Gastrocnemius medialis (tissue), 4 donors: Measurements from ENCODE around the gene SLC1A7. TPM values are rescaled to one million over a fixed set of nuclear protein-coding genes. Genes with fewer than 3 reads are reported as not detected.

Experiments
- ATAC-seq, 2 donors: fragments of 150-250 bp; one replicate each; pipeline ENCODE4 v1.9.1; 2016
- DNase-seq, 2 donors: peaks; one replicate each; pipeline ENCODE4 v3.0.0-alpha.2; 2019
- H3K27ac ChIP-seq, 4 donors: fragments of 200-600 bp; sonication (generic); 1 replicate in 1 of 4; 2 replicates in 3 of 4; pipeline ENCODE4 v1.5.1; 2016 to 2018; ENCODE audit warnings: mild to moderate bottlenecking in 2 of 4, moderate library complexity in 1 of 4
- H3K27me3 ChIP-seq, 3 donors: fragments of 200-600 bp; sonication (generic) in 2 of 3; 1 replicate in 1 of 3; 2 replicates in 2 of 3; pipeline versions ENCODE4 v1.5.1 to v1.6.0; 2016 to 2019; ENCODE audit warnings: mild to moderate bottlenecking in 1 of 3, moderate library complexity in 1 of 3
- H3K36me3 ChIP-seq, 2 donors: fragments of 200-600 bp; sonication (generic) in 1 of 2; one replicate each; pipeline ENCODE4 v1.5.1; 2017 to 2018
- H3K4me1 ChIP-seq, 2 donors: fragments of 200-600 bp; sonication (generic) in 1 of 2; one replicate each; pipeline ENCODE4 v1.5.1; 2016 to 2017; ENCODE audit warnings: mild to moderate bottlenecking in 2 of 2
- H3K4me3 ChIP-seq, 4 donors: fragments of 200-600 bp; sonication (generic) in 3 of 4; 1 replicate in 1 of 4; 2 replicates in 3 of 4; pipeline ENCODE4 v1.5.1; 2016 to 2019; ENCODE audit warnings: mild to moderate bottlenecking in 2 of 4
- H3K9me3 ChIP-seq, 3 donors: fragments of 200-600 bp; sonication (generic) in 2 of 3; 1 replicate in 1 of 3; 2 replicates in 2 of 3; pipeline ENCODE4 v1.5.1; 2016 to 2019
- POLR2A ChIP-seq, 2 donors: fragments of 450-650 bp; IDR thresholded peaks; one replicate each; pipeline ENCODE4 v1.6.1; 2017; ENCODE audit warnings: antibody characterized with exemption in 2 of 2, mild to moderate bottlenecking in 2 of 2, moderate library complexity in 2 of 2
- in situ Hi-C, 4 donors: fragments of 200-750 bp; cut with MboI; loops; one replicate each; pipeline versions ENCODE4 v1.15.0 to v1.8.0; 2017; ENCODE audit warnings: low sequenced_read_pairs in 4 of 4
- intact Hi-C: fragments of 100-400 bp; cut with DNase I; formaldehyde crosslinking; loops from one replicate; pipeline ENCODE4 v1.15.1; 2023; ENCODE audit warnings: low total_unique reads
- total RNA-seq, 4 donors: library from RNA; depleted of rRNA; stranded (reverse); fragments of >200 nt; gene quantifications; one replicate each; pipeline versions ENCODE4 v1.1.0 to v1.2.3, GENCODE V29; 2016
- TF ChIP-seq, protein P1 (sequence below), 5 experiments: fragments of 450-650 bp in 3 of 5; fragments of 200-600 bp in 2 of 5; sonication (generic) in 2 of 5; IDR thresholded peaks in 4 of 5; conservative IDR thresholded peaks in 1 of 5; 1 replicate in 4 of 5; 2 replicates in 1 of 5; pipeline ENCODE4 v1.5.1; 2016 to 2019; ENCODE audit warnings: antibody characterized with exemption in 5 of 5, mild to moderate bottlenecking in 3 of 5, moderate library complexity in 3 of 5

SLC1A7 gene
- total RNA-seq, 4 donors from 2014 or later: 0.24 to 1.1 (median 0.25) TPM; not detected in 1

DNA sequence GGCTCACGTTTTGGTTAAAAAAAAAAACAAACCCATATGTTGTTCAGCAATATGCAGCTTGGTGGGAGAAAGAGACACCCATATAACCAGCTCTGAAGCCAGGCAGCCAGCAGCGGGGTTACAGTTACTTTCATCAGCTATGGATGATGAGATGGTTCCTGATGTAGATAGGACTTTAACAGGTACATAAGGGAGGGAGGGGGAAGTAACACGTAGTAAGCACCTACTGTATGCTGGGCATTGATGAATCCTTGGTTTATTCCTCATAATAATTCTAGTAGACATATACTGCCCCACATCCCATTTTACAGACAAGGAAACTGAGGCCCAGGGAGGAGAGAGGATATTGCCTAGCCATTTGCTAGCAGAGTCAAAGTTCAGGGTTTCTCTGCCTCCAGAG lies 2.0 kb downstream of the SLC1A7 start:
- H3K9me3 ChIP-seq: no peaks in the 10 kb centered on the region
- no peak for TF ChIP-seq POLR2A (IDR thresholded peaks at IDR 0.05)
- TF ChIP-seq, protein P1, sequence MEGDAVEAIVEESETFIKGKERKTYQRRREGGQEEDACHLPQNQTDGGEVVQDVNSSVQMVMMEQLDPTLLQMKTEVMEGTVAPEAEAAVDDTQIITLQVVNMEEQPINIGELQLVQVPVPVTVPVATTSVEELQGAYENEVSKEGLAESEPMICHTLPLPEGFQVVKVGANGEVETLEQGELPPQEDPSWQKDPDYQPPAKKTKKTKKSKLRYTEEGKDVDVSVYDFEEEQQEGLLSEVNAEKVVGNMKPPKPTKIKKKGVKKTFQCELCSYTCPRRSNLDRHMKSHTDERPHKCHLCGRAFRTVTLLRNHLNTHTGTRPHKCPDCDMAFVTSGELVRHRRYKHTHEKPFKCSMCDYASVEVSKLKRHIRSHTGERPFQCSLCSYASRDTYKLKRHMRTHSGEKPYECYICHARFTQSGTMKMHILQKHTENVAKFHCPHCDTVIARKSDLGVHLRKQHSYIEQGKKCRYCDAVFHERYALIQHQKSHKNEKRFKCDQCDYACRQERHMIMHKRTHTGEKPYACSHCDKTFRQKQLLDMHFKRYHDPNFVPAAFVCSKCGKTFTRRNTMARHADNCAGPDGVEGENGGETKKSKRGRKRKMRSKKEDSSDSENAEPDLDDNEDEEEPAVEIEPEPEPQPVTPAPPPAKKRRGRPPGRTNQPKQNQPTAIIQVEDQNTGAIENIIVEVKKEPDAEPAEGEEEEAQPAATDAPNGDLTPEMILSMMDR (IDR thresholded peaks at IDR 0.05 in 4 of 5, conservative IDR thresholded peaks at IDR 0.05 in 1 of 5): no peak
- no peaks in the 10 kb centered on the region for H3K27me3 ChIP-seq
- in situ Hi-C loops (no loop called here), intact Hi-C loops (no loop called here)
- no peak overlapping the region for H3K4me3 ChIP-seq
- peaks cover 0 to 6% of the 10 kb centered on the region in 2 donors for H3K4me1 ChIP-seq
- no peak for DNase-seq
- ATAC-seq: no peak
- H3K36me3 ChIP-seq: no peaks in the 10 kb centered on the region
- H3K27ac ChIP-seq: peak overlapping the region in 2 of 4 donors; percentile 20 to 25

DNA sequence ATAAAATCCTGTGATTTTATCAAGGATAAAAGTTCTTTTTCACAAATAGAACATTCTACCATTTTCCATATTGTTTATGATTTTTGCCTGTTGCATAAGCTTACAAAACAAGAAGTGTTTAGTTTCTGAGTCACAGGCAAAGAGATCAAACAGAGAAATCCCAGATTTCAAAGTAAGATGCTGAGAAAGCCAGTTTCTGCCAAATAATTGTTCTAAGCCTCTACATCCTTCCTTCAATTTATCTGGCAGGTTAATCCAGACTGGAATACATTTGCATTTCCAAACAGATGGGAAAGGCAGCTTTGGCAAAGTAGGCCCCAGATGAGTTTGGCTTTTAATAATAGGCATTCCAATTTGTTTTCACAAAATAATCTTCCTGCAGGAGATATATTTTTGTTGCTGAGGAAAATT lies 2.5 kb downstream of the SLC1A7 start:
- Histone ChIP-seq H3K4me1 (peaks cover 0 to 6% of the 10 kb centered on the region in 2 donors), H3K27me3 (no peaks in the 10 kb centered on the region), H3K9me3 (no peaks in the 10 kb centered on the region), H3K4me3 (no peak overlapping the region), H3K36me3 (no peaks in the 10 kb centered on the region), H3K27ac (peak overlapping the region in 3 of 4 donors; percentile 5 to 53 (median 39))
- DNase-seq (no peak), ATAC-seq (peak in 1 of 2 donors; percentile 23)
- intact Hi-C loops (no loop called here), in situ Hi-C loops (no loop called here)
- TF ChIP-seq, protein P1 (IDR thresholded peaks at IDR 0.05 in 4 of 5, conservative IDR thresholded peaks at IDR 0.05 in 1 of 5): no peak
- TF ChIP-seq POLR2A (IDR thresholded peaks at IDR 0.05): no peak

DNA sequence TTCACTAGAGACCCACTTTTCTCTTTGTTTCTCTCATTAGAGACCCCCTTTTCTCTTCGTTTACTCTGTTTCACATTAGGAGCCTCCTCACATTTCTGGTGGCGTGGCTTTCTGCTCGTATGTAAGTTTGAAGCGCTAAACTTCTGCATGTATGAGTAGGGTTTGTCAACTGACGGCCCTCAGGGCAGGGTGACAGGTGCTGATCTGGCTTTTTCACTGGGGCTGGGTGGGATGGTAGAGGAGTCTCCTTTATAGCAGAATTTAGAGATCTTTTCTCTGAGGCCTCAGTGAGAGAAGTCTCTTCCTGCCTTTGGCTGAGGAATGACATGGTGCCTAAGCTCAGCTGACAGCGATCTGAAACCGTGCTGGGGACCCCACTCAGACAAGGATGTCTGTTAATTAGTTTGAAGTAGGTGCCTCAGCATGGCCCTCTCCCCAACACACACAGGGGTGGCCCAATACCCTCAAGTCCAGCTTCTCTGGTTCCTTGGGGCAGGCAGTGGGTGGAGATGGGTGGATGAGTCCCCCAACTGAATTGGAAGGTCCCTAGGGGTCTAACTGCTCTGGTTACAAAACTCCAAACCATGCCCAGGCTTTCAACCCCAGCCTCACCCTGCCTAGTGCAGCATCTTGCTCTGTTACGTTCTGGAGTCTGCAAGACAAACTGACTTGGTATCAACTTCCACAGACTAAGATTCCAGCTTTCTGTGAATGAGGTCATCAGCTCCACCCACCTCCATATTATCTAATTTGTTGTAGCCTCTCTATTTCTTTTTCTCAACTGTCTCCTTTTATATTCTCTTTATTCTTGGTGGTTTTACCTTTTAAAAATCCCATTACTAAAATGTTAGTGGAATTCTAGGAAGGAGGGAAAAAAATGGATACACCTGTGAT lies 3.2 kb downstream of the SLC1A7 start:
- ATAC-seq (no peak), DNase-seq (no peak)
- TF ChIP-seq, protein P1 (IDR thresholded peaks at IDR 0.05 in 4 of 5, conservative IDR thresholded peaks at IDR 0.05 in 1 of 5): no peak
- no peaks in the 10 kb centered on the region for H3K36me3 ChIP-seq
- in situ Hi-C loops (no loop called here), intact Hi-C loops (no loop called here)
- peaks cover 0 to 6% of the 10 kb centered on the region in 2 donors for H3K4me1 ChIP-seq
- no peaks in the 10 kb centered on the region for H3K9me3 ChIP-seq
- peak overlapping the region; percentile 5 to 53 (median 42) for H3K27ac ChIP-seq
- H3K27me3 ChIP-seq: no peaks in the 10 kb centered on the region
- H3K4me3 ChIP-seq: no peak overlapping the region

DNA sequence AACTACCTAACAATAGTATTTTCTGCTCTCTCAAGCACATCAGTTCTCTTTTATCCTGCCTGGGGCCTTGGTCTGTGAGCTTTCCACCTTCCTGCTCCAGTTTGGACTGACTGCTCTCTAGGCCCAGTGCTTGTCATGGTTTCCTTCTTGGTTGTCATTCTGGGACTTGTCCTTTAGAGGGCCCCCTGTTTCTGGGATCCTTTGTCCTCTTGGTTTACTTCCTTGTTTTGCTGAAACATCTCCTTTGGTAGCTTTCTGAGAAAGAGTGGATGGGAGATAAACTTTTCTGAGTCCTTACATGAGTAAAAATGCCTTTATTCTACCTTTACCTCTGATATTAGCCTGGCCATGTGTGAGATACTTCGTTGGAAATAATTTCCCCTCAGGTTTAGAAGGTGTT lies 4.7 kb downstream of the SLC1A7 start:
- no peak for TF ChIP-seq POLR2A (IDR thresholded peaks at IDR 0.05)
- TF ChIP-seq, protein P1 (IDR thresholded peaks at IDR 0.05 in 4 of 5, conservative IDR thresholded peaks at IDR 0.05 in 1 of 5): no peak
- Histone ChIP-seq H3K36me3 (no peaks in the 10 kb centered on the region), H3K27ac (no peak overlapping the region), H3K9me3 (no peaks in the 10 kb centered on the region), H3K4me3 (no peak overlapping the region), H3K27me3 (no peaks in the 10 kb centered on the region), H3K4me1 (peaks cover 0 to 6% of the 10 kb centered on the region in 2 donors)
- ATAC-seq: no peak
- intact Hi-C loops (no loop called here), in situ Hi-C loops (no loop called here)
- DNase-seq: no peak
